IPS DF 6.9 (cell line): ENCODE results near the gene SUFU.

Experiments
- DNase-seq: peaks from one replicate; pipeline ENCODE4 v3.0.0-alpha.2; 2013; ENCODE audit warnings: low read depth, low spot score
- H3K27ac ChIP-seq: one replicate; pipeline ENCODE4 v1.5.1; 2013; ENCODE audit warnings: low read length, control low read depth
- H3K27me3 ChIP-seq: 2 replicates; pipeline ENCODE4 v1.6.1; 2013; ENCODE audit warnings: mild to moderate bottlenecking, low read length; ENCODE audit not compliant: control insufficient read depth, insufficient read depth
- H3K36me3 ChIP-seq: 2 replicates; pipeline ENCODE4 v1.6.1; 2013; ENCODE audit warnings: low read length; ENCODE audit not compliant: control insufficient read depth, insufficient read depth
- H3K4me1 ChIP-seq: 2 replicates; pipeline ENCODE4 v1.6.1; 2013; ENCODE audit warnings: low read length; ENCODE audit not compliant: control insufficient read depth, insufficient read depth
- H3K4me3 ChIP-seq: 2 replicates; pipeline ENCODE4 v1.5.1; 2013; ENCODE audit warnings: mild to moderate bottlenecking, low read length
- H3K9me3 ChIP-seq: 2 replicates; pipeline ENCODE4 v1.6.1; 2013; ENCODE audit warnings: low read length, inconsistent platforms; ENCODE audit not compliant: control insufficient read depth, insufficient read depth
- WGBS: extraction: QIAGEN DNeasy Blood & Tissue Kit; methylation state at CpG from one replicate; pipeline ENCODE4 v1.1.7; 2013; ENCODE audit warnings: mixed read lengths, missing lambda C conversion rate; ENCODE audit not compliant: insufficient read length, insufficient coverage; 5-methylcytosine and 5-hydroxymethylcytosine counted together

Gene SUFU

GRCh38 chr10:102501201-102502028, 2.4 kb upstream of the SUFU start:
- Histone ChIP-seq H3K27me3 (peaks cover 7% of the 10 kb centered on the region; the same call in 1 of the 2 replicates), H3K4me1 (no peaks in the 10 kb centered on the region), H3K27ac (no peak overlapping the region), H3K4me3 (peak overlapping the region; percentile 96; the same call in 1 of the 2 replicates), H3K9me3 (no peaks in the 10 kb centered on the region), H3K36me3 (no peaks in the 10 kb centered on the region)
- no CpG with 5 or more reads among the region's 23 CpGs for WGBS
- no peak for DNase-seq

DNA sequence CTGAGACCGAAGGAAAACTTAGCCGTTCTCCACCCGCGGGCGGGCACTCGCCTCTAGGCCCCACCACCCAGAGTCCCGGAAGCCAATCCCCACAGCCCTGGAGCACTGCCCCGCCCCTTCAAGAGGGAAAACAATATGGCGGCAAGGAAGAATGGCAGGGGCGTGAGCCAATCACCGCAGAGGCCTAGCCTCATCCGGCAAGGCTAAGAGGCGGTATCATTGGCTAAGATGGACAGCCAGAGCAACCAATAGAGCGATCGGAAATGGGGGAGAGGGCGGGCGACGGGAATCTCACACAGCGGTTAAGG, 1.8 kb upstream of the SUFU start:
- DNase-seq = peak; percentile 95
- Histone ChIP-seq H3K27ac (no peak overlapping the region), H3K36me3 (no peaks in the 10 kb centered on the region), H3K4me3 (peak overlapping the region; percentile 96; the same call in 1 of the 2 replicates), H3K4me1 (no peaks in the 10 kb centered on the region), H3K9me3 (no peaks in the 10 kb centered on the region), H3K27me3 (peaks cover 7% of the 10 kb centered on the region; the same call in 1 of the 2 replicates)
- WGBS = no CpG with 5 or more reads among the region's 19 CpGs

GRCh38 chr10:102502337-102503151, 1.2 kb upstream of the SUFU start, which contains the start of gene ACTR1A:
Gene ACTR1A (minus strand): TSS chr10:102502712. CDS start chr10:102502647, 65 bp downstream.
- no CpG with 5 or more reads among the region's 42 CpGs for WGBS
- DNase-seq = peak; percentile 99

GRCh38 chr10:102504179-102504975, 605 bp downstream of the SUFU start:
- Histone ChIP-seq H3K27ac (no peak overlapping the region), H3K27me3 (peaks cover 7% of the 10 kb centered on the region; the same call in 1 of the 2 replicates), H3K4me1 (no peaks in the 10 kb centered on the region), H3K36me3 (no peaks in the 10 kb centered on the region), H3K9me3 (no peaks in the 10 kb centered on the region), H3K4me3 (peak overlapping the region; percentile 83; the same call in 1 of the 2 replicates)
- WGBS = no CpG with 5 or more reads among the region's 47 CpGs
- peak; percentile 52 for DNase-seq

More at GRCh38 chr10:102502337-102503151, 1.2 kb upstream of the SUFU start, which contains the start of gene ACTR1A:
- H3K4me1 ChIP-seq = no peaks in the 10 kb centered on the region
- H3K27ac ChIP-seq = no peak within 1 kb of the TSS
- no peaks in the 10 kb centered on the region for H3K36me3 ChIP-seq
- peak within 1 kb of the TSS; percentile 96 for H3K4me3 ChIP-seq
- H3K9me3 ChIP-seq = no peaks in the 10 kb centered on the region
- H3K27me3 ChIP-seq = peaks cover 7% of the 10 kb centered on the region; the same call in 1 of the 2 replicates

GRCh38 chr10:102504976-102505300, 1.2 kb downstream of the SUFU start:
- no CpG with 5 or more reads among the region's 5 CpGs for WGBS
- H3K4me1 ChIP-seq = no peaks in the 10 kb centered on the region
- no peaks in the 10 kb centered on the region for H3K36me3 ChIP-seq
- no peak for DNase-seq
- H3K27ac ChIP-seq = no peak overlapping the region
- peaks cover 7% of the 10 kb centered on the region; the same call in 1 of the 2 replicates for H3K27me3 ChIP-seq
- peak overlapping the region; percentile 83; the same call in 1 of the 2 replicates for H3K4me3 ChIP-seq
- H3K9me3 ChIP-seq = no peaks in the 10 kb centered on the region

GRCh38 chr10:102505462-102506115, 1.8 kb downstream of the SUFU start:
- no CpG with 5 or more reads among the region's 10 CpGs for WGBS
- H3K4me3 ChIP-seq = no peak overlapping the region
- H3K36me3 ChIP-seq = no peaks in the 10 kb centered on the region
- no peak for DNase-seq
- no peaks in the 10 kb centered on the region for H3K4me1 ChIP-seq
- peaks cover 7% of the 10 kb centered on the region; the same call in 1 of the 2 replicates for H3K27me3 ChIP-seq
- no peaks in the 10 kb centered on the region for H3K9me3 ChIP-seq
- H3K27ac ChIP-seq = no peak overlapping the region

GRCh38 chr10:102507521-102507920, 3.7 kb downstream of the SUFU start:
- H3K9me3 ChIP-seq = no peaks in the 10 kb centered on the region
- no peak overlapping the region for H3K4me3 ChIP-seq
- WGBS = no CpG with 5 or more reads among the region's 3 CpGs
- peaks cover 7% of the 10 kb centered on the region; the same call in 1 of the 2 replicates for H3K27me3 ChIP-seq
- no peak for DNase-seq
- H3K27ac ChIP-seq = no peak overlapping the region
- no peaks in the 10 kb centered on the region; the same call in 1 of the 2 replicates for H3K36me3 ChIP-seq
- no peaks in the 10 kb centered on the region for H3K4me1 ChIP-seq

- Histone ChIP-seq H3K4me3 (no peak overlapping the region), H3K4me1 (no peaks in the 10 kb centered on the region), H3K36me3 (no peaks in the 10 kb centered on the region; the same call in 1 of the 2 replicates), H3K27me3 (peaks cover 7% of the 10 kb centered on the region; the same call in 1 of the 2 replicates), H3K27ac (no peak overlapping the region), H3K9me3 (no peaks in the 10 kb centered on the region)
- DNase-seq = no peak
- WGBS = no CpG with 5 or more reads among the region's 1 CpG
Measured at GRCh38 chr10:102508506-102508905, 4.7 kb downstream of the SUFU start.

DNA sequence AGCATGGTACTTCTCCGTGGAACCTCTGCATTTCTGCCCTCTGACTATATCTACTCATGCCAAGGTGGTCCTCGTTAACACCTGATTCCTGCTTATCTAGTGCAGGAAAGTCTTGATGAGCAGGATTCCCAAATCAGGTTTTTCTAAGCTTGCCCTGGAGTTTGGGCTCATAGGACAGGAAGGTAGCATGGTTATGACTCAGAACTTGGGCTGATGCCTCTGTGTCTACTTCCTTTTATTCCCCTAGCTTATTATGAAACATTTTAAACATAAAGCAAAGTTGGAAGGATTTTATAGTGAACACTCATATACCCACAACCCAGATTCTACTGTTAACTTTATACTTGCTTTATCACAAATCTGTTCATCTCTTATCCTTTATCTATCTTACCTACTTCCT, 5.6 kb downstream of the SUFU start:
- H3K36me3 ChIP-seq = no peaks in the 10 kb centered on the region; the same call in 1 of the 2 replicates
- H3K27me3 ChIP-seq = peaks cover 7% of the 10 kb centered on the region; the same call in 1 of the 2 replicates
- no peak overlapping the region for H3K27ac ChIP-seq
- no peak for DNase-seq
- no peaks in the 10 kb centered on the region for H3K9me3 ChIP-seq
- no peaks in the 10 kb centered on the region for H3K4me1 ChIP-seq
- no CpG with 5 or more reads among the region's 2 CpGs for WGBS
- no peak overlapping the region for H3K4me3 ChIP-seq
